Fibroblast of pulmonary artery (primary cell): ENCODE data around the gene HSFX1.
A peak's percentile ranks its signal among the peaks of the same experiment; 100 is the strongest.

ENCODE experiments used
- DNase-seq: peaks from one replicate; pipeline ENCODE4 v3.0.0-alpha.2; 2010; ENCODE audit warnings: low read depth
- H3K4me3 ChIP-seq: replicated peaks from 2 replicates; pipeline ENCODE4 v1.5.1; 2011; ENCODE audit warnings: low read depth, mild to moderate bottlenecking, control low read depth, low read length, moderate library complexity
- TF ChIP-seq, protein P1 (sequence below): IDR thresholded peaks from 2 replicates; pipeline ENCODE4 v1.5.1; 2011; ENCODE audit warnings: mild to moderate bottlenecking, control low read depth, low read length, inconsistent platforms; ENCODE audit errors: missing control alignments

Gene HSFX1

DNA sequence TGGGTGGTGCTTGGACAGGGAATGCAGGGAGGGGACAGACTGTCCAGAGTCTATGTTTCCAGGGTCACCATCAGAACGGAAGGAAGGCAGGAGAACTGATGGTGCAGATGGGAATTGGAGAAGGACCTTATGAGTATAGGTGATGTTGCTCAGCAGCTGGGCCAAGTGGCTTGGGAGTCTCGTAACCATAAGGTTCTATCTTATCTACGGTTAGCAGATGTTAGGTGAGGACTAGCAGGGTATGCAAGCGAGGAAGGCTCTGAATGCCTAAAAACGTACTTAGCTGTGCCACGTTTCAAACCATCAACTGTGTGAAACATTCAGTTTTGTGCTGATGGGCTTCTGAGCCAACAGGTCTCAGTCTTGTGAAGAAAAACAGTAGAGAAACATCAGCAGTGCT, 30.2 kb downstream of the HSFX1 start:
- no peak for DNase-seq
- no peak overlapping the region for H3K4me3 ChIP-seq
- TF ChIP-seq, protein P1, sequence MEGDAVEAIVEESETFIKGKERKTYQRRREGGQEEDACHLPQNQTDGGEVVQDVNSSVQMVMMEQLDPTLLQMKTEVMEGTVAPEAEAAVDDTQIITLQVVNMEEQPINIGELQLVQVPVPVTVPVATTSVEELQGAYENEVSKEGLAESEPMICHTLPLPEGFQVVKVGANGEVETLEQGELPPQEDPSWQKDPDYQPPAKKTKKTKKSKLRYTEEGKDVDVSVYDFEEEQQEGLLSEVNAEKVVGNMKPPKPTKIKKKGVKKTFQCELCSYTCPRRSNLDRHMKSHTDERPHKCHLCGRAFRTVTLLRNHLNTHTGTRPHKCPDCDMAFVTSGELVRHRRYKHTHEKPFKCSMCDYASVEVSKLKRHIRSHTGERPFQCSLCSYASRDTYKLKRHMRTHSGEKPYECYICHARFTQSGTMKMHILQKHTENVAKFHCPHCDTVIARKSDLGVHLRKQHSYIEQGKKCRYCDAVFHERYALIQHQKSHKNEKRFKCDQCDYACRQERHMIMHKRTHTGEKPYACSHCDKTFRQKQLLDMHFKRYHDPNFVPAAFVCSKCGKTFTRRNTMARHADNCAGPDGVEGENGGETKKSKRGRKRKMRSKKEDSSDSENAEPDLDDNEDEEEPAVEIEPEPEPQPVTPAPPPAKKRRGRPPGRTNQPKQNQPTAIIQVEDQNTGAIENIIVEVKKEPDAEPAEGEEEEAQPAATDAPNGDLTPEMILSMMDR = no peak

DNA sequence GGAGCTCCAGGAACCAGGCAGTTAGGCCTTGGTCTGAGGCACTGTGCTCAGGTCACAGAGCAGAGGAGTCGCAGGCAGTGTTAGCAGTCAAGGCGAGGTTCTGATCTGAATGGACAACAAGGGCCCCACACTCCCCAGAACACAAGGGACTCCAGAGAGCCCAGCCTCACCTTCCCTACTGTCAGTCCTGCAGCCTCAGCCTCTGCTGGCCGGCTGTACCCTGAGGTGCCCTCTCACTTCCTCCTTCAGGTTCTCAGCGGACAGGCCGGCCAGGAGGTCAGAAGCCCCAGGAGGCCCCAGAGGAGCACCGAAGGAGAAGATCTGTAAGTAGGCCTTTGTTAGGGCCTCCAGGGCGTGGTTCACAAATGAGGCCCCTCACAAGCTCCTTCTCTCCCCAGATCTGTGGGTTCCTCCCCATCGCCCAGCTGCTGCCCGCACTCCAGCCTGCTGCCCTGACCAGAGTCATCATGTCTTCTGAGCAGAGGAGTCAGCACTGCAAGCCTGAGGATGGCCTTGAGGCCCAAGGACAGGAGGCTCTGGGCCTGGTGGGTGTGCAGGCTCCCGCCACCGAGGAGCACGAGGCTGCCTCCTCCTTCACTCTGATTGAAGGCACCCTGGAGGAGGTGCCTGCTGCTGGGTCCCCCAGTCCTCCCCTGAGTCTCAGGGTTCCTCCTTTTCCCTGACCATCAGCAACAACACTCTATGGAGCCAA, 34.0 kb downstream of the HSFX1 start:
- H3K4me3 ChIP-seq = no peak overlapping the region
- no peak for DNase-seq
- TF ChIP-seq, protein P1 = no peak

DNA sequence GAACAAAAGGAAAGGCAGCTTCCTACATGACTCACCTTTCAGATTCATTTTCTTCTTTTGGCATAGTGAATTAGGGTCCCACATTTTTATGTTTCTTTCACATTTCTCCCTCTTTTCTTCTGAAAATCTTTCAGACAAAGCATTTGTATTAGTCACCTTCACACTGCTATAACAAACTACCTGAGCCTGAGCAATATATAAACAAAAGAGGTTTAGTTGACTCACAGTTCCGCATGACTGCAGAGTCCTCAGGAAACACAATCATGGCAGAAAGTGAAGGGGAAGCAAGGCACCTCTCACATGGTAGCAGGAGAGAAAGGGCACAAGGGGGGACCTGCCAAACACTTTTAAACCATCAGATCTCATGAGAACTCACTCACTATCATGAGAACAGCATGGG, 44.8 kb downstream of the HSFX1 start:
- no peak for DNase-seq
- TF ChIP-seq, protein P1 = no peak

DNA sequence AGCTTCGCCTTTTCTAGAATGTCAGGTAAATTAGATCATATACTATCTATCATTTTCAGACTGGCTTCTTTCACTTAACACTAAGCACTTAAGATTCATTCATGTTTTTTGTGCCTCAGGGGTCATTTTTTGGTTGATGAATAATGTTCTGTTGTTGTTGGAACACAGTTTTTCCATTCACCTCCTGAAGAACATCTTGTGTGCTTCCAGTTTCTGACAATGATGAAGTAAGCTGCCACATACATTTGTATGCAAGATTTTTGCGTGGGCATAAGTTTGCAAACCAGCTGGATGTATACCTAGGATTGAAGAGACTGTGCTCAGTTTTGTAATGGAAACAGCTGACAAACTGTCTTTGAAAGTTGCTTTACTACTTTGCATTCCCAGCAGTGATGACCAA, 45.5 kb downstream of the HSFX1 start:
- H3K4me3 ChIP-seq = no peak overlapping the region
- DNase-seq = no peak
- TF ChIP-seq, protein P1 = no peak

More for the DNA sequence above, 44.8 kb downstream of the HSFX1 start:
- no peak overlapping the region for H3K4me3 ChIP-seq

DNA sequence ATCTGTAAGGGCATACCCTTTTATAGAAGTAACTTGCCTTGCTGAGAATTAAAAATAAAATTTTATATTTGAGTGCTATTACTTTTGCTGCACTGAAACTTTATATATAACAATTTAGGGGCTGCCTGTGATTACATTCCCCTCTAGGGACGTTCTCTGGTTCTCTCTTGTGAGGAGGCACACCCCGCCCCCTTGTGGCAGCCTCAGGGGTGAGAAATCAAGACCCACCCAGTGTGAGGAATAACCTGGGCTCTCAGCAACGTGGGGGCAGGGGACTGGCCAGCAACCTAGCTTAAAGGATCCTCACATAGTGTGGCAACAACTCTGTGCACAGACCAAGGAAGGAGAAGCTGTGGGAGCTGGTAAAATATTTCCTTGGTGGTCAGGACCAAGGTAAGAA, 51.6 kb downstream of the HSFX1 start:
- no peak overlapping the region for H3K4me3 ChIP-seq
- TF ChIP-seq, protein P1 = peak; percentile 31
- DNase-seq = peak; percentile 8
